T47D (cell line): ENCODE results near the gene BBS12.
A peak's percentile ranks its signal among the peaks of the same experiment; 100 is the strongest.

Experiments
- DNase-seq, 2 experiments: peaks; one replicate each; pipeline versions ENCODE4 v3.0.0 to v3.0.0-alpha.2; 2011 to 2012; ENCODE audit warnings: low read depth in 1 of 2, low spot score in 1 of 2
- JUND ChIP-seq: IDR thresholded peaks from 2 replicates; pipeline ENCODE4 v1.6.1; 2012; ENCODE audit warnings: low read depth
- in situ Hi-C: cut with HindIII; loops from 2 replicates; pipeline ENCODE4 v1.10.0; 2016; ENCODE audit warnings: low sequenced_read_pairs, low pct_unique_long_range_greater_than_20kb

BBS12 gene

GRCh38 chr4:122732329-122733026 lies at the start of gene BBS12:
BBS12 (plus strand) TSS chr4:122732704; CDS start chr4:122741893, 9,189 bp downstream.
- peak; percentile 84 to 98 for DNase-seq
- in situ Hi-C loops, result no loop called here
- no peak for TF ChIP-seq JUND

GRCh38 chr4:122686691-122687090 lies 45.8 kb upstream of the BBS12 start:
- TF ChIP-seq JUND, result no peak
- no peak for DNase-seq
- in situ Hi-C loops, result no loop called here

- in situ Hi-C loops, result no loop called here
- no peak for DNase-seq
- TF ChIP-seq JUND, result no peak
Observed at GRCh38 chr4:122687531-122688061, 44.9 kb upstream of the BBS12 start.

GRCh38 chr4:122688529-122689140 lies 43.9 kb upstream of the BBS12 start:
- in situ Hi-C loops, result no loop called here
- TF ChIP-seq JUND, result no peak
- DNase-seq, result no peak

- DNase-seq, result no peak
- no peak for TF ChIP-seq JUND
- in situ Hi-C loops, result no loop called here
Observed at GRCh38 chr4:122689972-122690371, 42.5 kb upstream of the BBS12 start.

GRCh38 chr4:122691988-122692387 lies 40.5 kb upstream of the BBS12 start:
- TF ChIP-seq JUND, result no peak
- in situ Hi-C loops, result no loop called here
- no peak for DNase-seq

GRCh38 chr4:122692641-122693520 lies 39.6 kb upstream of the BBS12 start:
- in situ Hi-C loops, result no loop called here
- no peak for TF ChIP-seq JUND
- DNase-seq, result no peak

GRCh38 chr4:122695226-122695625 lies 37.3 kb upstream of the BBS12 start:
- in situ Hi-C loops, result no loop called here
- no peak for TF ChIP-seq JUND
- DNase-seq, result no peak

- TF ChIP-seq JUND, result no peak
- peak in 1 of 2 experiments; percentile 8 for DNase-seq
- in situ Hi-C loops, result no loop called here
Observed at GRCh38 chr4:122700178-122700725, 32.3 kb upstream of the BBS12 start.

- no peak for DNase-seq
- in situ Hi-C loops, result no loop called here
- no peak for TF ChIP-seq JUND
Observed at GRCh38 chr4:122701061-122701460, 31.4 kb upstream of the BBS12 start.

- no peak for DNase-seq
- TF ChIP-seq JUND, result no peak
- in situ Hi-C loops, result no loop called here
Observed at GRCh38 chr4:122701965-122702364, 30.5 kb upstream of the BBS12 start.

- in situ Hi-C loops, result no loop called here
- DNase-seq, result no peak
- no peak for TF ChIP-seq JUND
Observed at GRCh38 chr4:122702939-122703338, 29.6 kb upstream of the BBS12 start.
